Ovary (tissue), 3 donors: ENCODE measurements around the gene C1orf174.

ENCODE experiments used
- CTCF ChIP-seq, 3 donors: fragments of 450-650 bp in 2 of 3; fragments of 200-600 bp in 1 of 3; IDR thresholded peaks; one replicate each; pipeline versions ENCODE4 v1.5.1 to v1.8.0; 2016 to 2022; ENCODE audit warnings: antibody characterized with exemption in 3 of 3, mild to moderate bottlenecking in 1 of 3
- EP300 ChIP-seq: sonication (generic); formaldehyde crosslinking; IDR thresholded peaks from one replicate; pipeline ENCODE4 v1.6.1; 2017; ENCODE audit warnings: antibody characterized with exemption
- POLR2A ChIP-seq: fragments of 450-650 bp; IDR thresholded peaks from one replicate; pipeline ENCODE4 v1.6.1; 2017; ENCODE audit warnings: antibody characterized with exemption, mild to moderate bottlenecking, moderate library complexity
- donor health status: DM: no; HTN: no; CAD: no.

GRCh38 chr1:3944578-3945125 is 44.6 kb upstream of the C1orf174 start:
- TF ChIP-seq CTCF (IDR thresholded peaks at IDR 0.05): no peak
- no peak for TF ChIP-seq POLR2A
- TF ChIP-seq EP300: no peak
